Stomach (tissue), 4 donors: ENCODE data around the gene PTK6.

Experiments
- CTCF ChIP-seq, 7 experiments: fragments of 450-650 bp in 4 of 7; fragments of 200-600 bp in 3 of 7; sonication (generic) in 3 of 7; IDR thresholded peaks; one replicate each; pipeline ENCODE4 v1.5.1; 2016 to 2019; ENCODE audit warnings: antibody characterized with exemption in 7 of 7, control low read depth in 2 of 7, mild to moderate bottlenecking in 1 of 7
- EP300 ChIP-seq: sonication (generic); formaldehyde crosslinking; IDR thresholded peaks from one replicate; pipeline ENCODE4 v1.6.1; 2017; ENCODE audit warnings: antibody characterized with exemption
- POLR2A ChIP-seq, 4 donors: fragments of 450-650 bp; IDR thresholded peaks; one replicate each; pipeline ENCODE4 v1.6.1; 2016; ENCODE audit warnings: antibody characterized with exemption in 4 of 4, control low read depth in 2 of 4, mild to moderate bottlenecking in 1 of 4, moderate library complexity in 1 of 4

GRCh38 chr20:63534831-63535651 lies 2.1 kb downstream of the PTK6 start:
- TF ChIP-seq CTCF (IDR thresholded peaks at IDR 0.05) (no peak), EP300 (no peak), POLR2A (IDR thresholded peaks at IDR 0.05) (no peak)
